Ureter (tissue), 1 donor: ENCODE data around the gene RDH16. TPM values are rescaled to one million over a fixed set of nuclear protein-coding genes. Genes with fewer than 3 reads are reported as not detected.
A peak's percentile ranks its signal among the peaks of the same experiment; 100 is the strongest.
"Not testable (repeated sequence)": the region's sequence is repeated elsewhere in the genome, so short reads cannot be mapped to it uniquely, and the experiment has no call there.

Source experiments
- DNase-seq: peaks from one replicate; pipeline ENCODE4 v3.0.0-alpha.2; 2020; ENCODE audit warnings: low spot score
- total RNA-seq: library from RNA; stranded (reverse); gene quantifications from one replicate; pipeline ENCODE4 v1.2.4, GENCODE V29; 2023
- donor health status: DM: yes; HTN: yes; CAD: no.

The RDH16 gene
- total RNA-seq, 1 donor from 2014 or later: 0.83 TPM

- no peak for DNase-seq
These were observed 32.6 kb upstream of the RDH16 start for GRCh38 chr12:56989861-56990610.

DNA sequence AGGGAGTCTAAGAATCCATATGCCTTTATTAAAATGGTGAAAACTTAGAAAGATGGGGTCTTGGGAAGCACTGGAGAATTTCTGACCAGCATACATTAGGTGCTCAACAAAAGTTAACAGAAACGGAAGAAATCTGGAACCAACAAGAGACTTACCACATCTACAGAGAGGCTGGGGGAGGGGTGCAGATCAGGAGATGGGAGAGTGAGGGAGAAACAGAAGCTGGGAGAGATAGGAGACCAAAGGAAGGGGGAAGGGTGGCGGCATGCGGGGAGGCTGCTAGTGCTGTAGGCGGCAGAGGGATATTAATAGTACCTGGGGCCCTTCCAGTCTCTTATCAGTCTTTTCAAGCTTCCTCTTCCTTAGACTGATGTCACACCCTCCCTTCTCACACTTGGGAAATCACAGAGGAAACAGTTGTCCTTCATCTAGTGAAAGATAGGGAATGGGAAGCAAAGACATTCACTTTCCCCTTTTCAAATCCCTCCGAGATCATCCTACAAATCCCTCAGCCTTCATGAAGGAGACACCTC, 30.9 kb upstream of the RDH16 start:
- DNase-seq: no peak

GRCh38 chr12:56987551-56988053, 30.2 kb upstream of the RDH16 start:
- peak; percentile 84 for DNase-seq

GRCh38 chr12:56987011-56987410, 29.6 kb upstream of the RDH16 start:
- no peak for DNase-seq

DNA sequence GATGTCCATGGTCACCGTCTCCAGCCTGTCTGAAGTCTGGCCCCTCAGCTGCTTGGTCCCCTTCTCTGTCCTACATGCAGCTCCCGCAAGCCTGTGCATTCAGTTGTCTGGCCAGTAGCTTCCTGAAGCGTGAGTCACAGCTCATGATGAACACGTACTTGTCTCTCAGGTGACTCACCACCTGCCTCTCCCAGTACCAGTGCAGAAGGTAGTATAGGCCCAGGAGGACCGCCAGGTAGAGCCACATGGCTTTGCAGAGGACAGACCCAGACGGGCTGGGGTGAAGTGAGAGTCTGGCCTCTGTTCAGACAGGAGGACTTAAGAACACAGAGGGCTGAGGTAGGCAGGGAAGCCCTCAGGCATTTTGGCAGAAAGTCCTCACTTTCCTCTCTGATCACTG, 28.3 kb upstream of the RDH16 start:
- DNase-seq: not testable (repeated sequence)

DNA sequence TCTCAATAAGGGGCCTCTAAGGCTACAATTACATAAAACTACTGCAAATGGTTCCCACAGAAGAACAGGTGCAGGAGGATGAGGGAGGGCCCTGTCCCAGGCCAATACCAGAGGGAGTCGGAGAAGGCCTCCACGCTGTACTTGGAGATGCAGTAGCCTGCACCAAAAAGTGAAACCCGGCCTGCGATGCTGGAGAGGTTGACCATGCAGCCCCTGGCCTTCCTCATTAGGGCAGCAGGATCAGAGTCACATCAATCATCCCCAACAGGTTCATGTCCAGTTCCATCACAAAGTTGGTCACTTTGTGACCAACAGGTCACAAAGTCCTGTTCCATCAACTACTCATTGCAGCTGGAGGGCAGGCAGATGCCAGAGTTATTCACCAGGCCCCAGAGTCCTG, 26.0 kb upstream of the RDH16 start:
- DNase-seq: no peak

- not testable (repeated sequence) for DNase-seq
These were observed 25.3 kb upstream of the RDH16 start for GRCh38 chr12:56982578-56983236.

DNA sequence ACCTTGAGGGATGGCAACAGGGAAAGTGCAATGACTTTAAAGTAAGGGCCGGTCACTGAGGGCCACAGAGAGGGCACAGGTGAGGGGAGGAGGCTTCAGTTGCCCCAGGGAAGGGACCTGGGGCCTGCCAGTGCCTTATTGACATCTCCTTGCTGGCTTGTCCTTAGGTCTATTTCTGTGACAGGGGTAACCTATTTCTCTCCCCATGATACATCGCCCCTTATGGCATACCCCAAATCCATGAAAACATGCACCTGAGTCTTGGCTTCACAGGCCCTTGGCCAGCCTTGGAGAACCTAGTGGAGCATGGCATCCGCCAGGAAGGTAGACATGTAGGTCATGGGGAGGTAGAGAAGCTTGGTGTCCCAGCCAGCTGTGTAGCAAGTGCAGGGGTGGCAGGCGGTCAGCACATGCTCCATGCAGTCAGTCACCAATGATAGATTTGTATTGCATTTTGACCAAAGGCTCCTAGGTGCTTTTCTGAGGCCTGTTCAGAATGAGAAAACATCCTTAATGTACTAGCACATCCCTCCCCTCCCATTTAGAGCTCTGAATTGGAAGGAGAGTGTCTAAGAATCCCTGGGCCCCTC, 23.6 kb upstream of the RDH16 start:
- DNase-seq: no peak

- DNase-seq: no peak
These were observed 22.9 kb upstream of the RDH16 start for GRCh38 chr12:56980268-56980667.

DNA sequence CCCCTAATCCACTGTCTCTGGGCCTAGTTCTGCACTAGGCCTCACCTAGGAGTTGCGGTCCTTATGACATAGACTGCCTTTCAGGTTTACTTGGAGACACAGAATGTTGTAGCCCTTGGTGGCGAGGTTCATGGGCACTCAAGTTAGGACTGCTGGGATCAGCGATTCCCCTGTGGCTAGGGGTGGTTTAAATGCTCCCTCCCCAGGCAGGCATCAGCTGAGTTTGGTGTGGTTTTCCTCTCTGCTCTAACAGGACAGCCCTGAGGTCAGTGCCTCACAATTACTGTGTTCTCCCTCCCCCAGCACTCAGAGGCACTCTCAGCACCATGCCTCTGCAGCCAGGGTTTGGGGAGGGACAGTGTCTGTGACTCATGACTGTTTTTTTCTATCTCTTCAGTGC, 22.2 kb upstream of the RDH16 start:
- DNase-seq: no peak

- no peak for DNase-seq
These were observed 21.2 kb upstream of the RDH16 start for GRCh38 chr12:56978397-56979138.

DNA sequence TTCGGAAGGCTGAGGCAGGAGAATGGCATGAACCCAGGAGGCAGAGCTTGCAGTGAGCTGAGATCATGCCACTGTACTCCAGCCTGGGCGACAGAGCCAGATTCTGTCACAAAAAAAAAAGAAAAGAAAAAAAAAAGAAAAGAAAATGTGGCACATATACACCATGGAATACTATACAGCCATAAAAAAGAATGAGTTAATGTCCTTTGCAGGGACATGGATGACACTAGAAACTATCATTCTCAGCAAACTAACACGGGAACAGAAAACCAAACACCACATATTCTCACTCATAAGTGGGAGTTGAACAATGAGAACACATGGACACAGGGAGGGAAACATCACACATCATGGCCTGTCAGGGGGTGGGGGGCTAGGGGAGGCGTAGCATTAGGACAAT, 20.0 kb upstream of the RDH16 start:
- DNase-seq: not testable (repeated sequence)

DNA sequence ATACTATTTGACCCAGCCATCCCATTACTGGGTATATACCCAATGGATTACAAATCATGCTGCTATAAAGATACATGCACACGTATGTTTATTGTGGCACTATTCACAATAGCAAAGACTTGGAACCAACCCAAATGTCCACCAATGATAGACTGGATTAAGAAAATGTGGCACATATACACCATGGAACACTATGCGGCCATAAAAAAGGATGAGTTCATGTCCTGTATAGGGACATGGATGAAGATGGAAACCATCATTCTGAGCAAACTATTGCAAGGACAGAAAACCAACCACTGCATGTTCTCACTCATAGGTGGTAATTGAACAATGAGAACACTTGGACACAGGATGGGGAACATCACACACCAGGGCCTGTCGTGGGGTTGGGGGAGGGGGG, 16.8 kb upstream of the RDH16 start:
- not testable (repeated sequence) for DNase-seq

GRCh38 chr12:56968910-56969309, 11.5 kb upstream of the RDH16 start:
- not testable (repeated sequence) for DNase-seq

DNA sequence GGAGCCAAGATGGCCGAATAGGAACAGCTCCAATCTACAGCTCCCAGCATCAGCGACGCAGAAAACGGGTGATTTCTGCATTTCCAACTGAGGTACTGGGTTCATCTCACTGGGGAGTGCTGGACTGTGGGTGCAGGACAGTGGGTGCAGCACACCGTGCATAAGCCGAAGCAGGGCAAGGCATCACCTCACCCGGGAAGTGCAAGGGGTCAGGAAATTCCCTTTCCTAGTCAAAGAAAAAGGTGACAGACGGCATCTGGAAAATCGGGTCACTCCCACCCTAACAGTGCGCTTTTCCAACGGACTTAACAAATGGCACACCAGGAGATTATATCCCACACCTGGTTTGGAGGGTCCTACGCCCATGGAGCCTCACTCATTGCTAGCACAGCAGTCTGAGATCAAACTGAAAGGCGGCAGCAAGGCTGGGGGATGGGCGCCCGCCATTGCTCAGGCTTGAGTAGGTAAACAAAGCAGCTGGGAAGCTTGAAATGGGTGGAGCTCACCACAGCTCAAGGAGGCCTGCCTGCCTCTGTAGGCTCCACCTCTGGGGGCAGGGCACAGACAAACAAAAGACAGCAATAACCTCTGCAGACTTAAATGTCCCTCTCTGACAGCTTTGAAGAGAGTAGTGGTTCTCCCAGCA, 8.7 kb upstream of the RDH16 start:
- DNase-seq: not testable (repeated sequence)

DNA sequence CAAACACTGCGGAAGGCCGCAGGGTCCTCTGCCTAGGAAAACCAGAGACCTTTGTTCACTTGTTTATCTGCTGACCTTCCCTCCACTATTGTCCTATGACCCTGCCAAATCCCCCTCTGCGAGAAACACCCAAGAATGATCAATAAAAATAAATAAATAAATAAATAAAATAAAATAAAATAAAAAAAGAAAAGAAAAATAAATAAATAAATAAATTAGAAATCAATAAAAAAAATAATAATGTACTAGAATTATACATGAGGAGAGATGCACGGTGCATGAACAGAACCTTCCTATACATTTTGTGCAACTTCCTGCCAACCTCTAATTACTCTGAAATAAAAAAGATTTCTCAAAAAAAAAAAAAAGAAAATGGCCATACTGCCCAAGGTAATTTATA, 7.7 kb upstream of the RDH16 start:
- DNase-seq: not testable (repeated sequence)

DNA sequence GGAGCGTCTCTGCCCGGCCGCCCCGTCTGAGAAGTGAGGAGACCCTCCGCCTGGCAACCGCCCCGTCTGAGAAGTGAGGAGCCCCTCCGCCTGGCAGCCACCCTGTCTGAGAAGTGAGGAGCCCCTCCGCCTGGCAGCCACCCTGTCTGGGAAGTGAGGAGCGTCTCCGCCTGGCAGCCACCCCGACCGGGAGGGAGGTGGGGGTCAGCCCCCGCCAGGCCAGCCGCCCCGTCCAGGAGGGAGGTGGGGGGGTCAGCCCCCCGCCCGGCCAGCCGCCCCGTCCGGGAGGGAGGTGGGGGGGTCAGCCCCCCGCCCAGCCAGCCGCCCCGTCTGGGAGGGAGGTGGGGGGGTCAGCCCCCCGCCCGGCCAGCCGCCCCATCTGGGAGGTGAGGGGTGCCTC, 6.1 kb upstream of the RDH16 start:
- not testable (repeated sequence) for DNase-seq

GRCh38 chr12:56962247-56962646, 4.8 kb upstream of the RDH16 start:
- DNase-seq: not testable (repeated sequence)

DNA sequence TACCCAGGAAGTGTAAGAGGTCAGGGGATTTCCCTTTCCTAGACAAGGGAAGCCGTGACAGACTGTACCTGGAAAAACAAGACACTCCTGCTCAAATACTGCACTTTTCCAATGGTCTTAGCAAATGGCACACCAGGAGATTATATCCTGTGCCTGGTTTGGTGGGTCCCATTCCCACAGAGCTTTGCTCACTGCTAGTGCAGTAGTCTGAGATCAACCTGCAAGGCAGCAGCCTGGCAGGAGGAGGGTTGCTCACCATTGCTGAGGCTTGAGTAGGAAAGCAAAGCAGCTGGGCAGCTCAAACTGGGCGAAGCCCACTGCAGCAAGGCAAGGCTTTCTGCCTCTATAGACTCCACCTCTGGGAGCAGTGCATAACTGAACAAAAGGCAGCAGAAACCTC, 1.0 kb upstream of the RDH16 start:
- DNase-seq: no peak

DNA sequence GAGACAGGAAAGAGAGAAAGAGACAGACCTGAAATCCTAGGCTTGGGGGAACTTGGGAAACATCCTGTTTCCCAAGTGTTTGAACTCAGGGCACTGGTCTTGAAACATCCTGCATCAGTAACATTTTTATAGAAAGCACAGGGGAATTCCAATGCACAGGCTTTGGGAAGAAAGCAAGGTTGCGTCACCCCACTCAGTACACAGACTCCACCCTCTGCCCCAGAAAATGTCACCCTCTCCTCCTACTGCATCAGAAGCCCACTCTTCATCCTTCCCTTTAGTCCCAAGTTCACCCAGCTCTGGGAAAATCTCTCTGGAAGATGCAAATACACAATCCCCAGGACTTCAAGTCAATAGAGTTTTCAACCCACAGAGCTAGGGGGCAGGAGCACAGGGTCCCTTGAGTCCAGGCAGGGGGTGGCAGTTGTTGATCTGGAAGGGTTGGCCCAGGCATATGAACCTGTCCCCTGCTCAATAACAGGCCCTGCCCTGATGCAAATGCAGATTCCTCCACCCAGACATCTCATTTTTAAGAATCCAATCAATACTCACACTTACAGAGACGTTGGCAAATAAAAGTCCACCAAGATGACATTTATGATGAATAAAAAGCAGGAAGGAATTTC, 1.7 kb downstream of the RDH16 start:
- DNase-seq: no peak

- no peak for DNase-seq
These were observed 2.5 kb downstream of the RDH16 start for GRCh38 chr12:56954958-56955355.
